Loucy (cell line): ENCODE data around the gene SLC33A1.

ENCODE experiments used
- H2AFZ ChIP-seq: fragments of 200-600 bp; sonication (generic); 2 replicates; pipeline ENCODE4 v1.6.0; 2016; ENCODE audit warnings: antibody characterized with exemption, mild to moderate bottlenecking, low read length, moderate library complexity
- H3F3A ChIP-seq: fragments of 200-600 bp; 2 replicates; pipeline ENCODE4 v1.6.0; 2016; ENCODE audit warnings: antibody characterized with exemption, low read depth, mild to moderate bottlenecking
- H3K27me3 ChIP-seq: fragments of 200-600 bp; sonication (generic); 2 replicates; pipeline ENCODE4 v1.6.1; 2014; ENCODE audit warnings: low read length, mild to moderate bottlenecking; ENCODE audit not compliant: insufficient read depth, poor library complexity, severe bottlenecking
- H3K36me3 ChIP-seq: fragments of 200-600 bp; sonication (generic); 2 replicates; pipeline ENCODE4 v1.6.1; 2016; ENCODE audit warnings: low read length; ENCODE audit not compliant: insufficient read depth
- H3K4me1 ChIP-seq: fragments of 200-600 bp; sonication (generic); 2 replicates; pipeline ENCODE4 v1.5.1; 2014; ENCODE audit warnings: low read length, mild to moderate bottlenecking; ENCODE audit not compliant: insufficient read depth, poor library complexity, severe bottlenecking
- H3K4me2 ChIP-seq: fragments of 200-600 bp; sonication (generic); 2 replicates; pipeline ENCODE4 v1.6.0; 2014; ENCODE audit warnings: antibody characterized with exemption, low read length, low read depth, mild to moderate bottlenecking; ENCODE audit not compliant: poor library complexity, severe bottlenecking
- H3K4me3 ChIP-seq: fragments of 200-600 bp; sonication (generic); 2 replicates; pipeline ENCODE4 v1.5.1; 2014; ENCODE audit warnings: low read length, mild to moderate bottlenecking, mixed read lengths; ENCODE audit not compliant: poor library complexity, severe bottlenecking
- H3K79me2 ChIP-seq: fragments of 200-600 bp; sonication (generic); 2 replicates; pipeline ENCODE4 v1.6.1; 2014; ENCODE audit warnings: low read length; ENCODE audit not compliant: insufficient read depth
- H3K9ac ChIP-seq: fragments of 200-600 bp; sonication (generic); 2 replicates; pipeline ENCODE4 v1.6.0; 2014; ENCODE audit warnings: mild to moderate bottlenecking, low read depth, low read length, moderate library complexity; ENCODE audit not compliant: poor library complexity, severe bottlenecking
- H3K9me2 ChIP-seq: fragments of 200-600 bp; sonication (generic); replicated peaks from 2 replicates; pipeline ENCODE4 v1.6.1; 2016; ENCODE audit warnings: low read depth, low read length, mixed read lengths
- H3K9me3 ChIP-seq: fragments of 200-600 bp; sonication (generic); 2 replicates; pipeline ENCODE4 v1.6.1; 2014; ENCODE audit warnings: mild to moderate bottlenecking, antibody characterized with exemption, low read length, low read depth; ENCODE audit not compliant: insufficient read depth
- H4K20me1 ChIP-seq: fragments of 200-600 bp; sonication (generic); 2 replicates; pipeline ENCODE4 v1.6.0; 2014; ENCODE audit warnings: antibody characterized with exemption, low read length, mild to moderate bottlenecking; ENCODE audit not compliant: insufficient read depth, poor library complexity, severe bottlenecking
- CTCF ChIP-seq: fragments of 200-600 bp; sonication (generic); conservative IDR thresholded peaks from 2 replicates; pipeline ENCODE4 v1.5.1; 2014; ENCODE audit warnings: mild to moderate bottlenecking, antibody characterized with exemption, low read length
- EZH2phosphoT487 ChIP-seq: fragments of 200-600 bp; IDR thresholded peaks from 2 replicates; pipeline ENCODE4 v1.6.1; 2018; ENCODE audit warnings: antibody characterized with exemption, mild to moderate bottlenecking, moderate library complexity, borderline replicate concordance

The SLC33A1 gene

DNA sequence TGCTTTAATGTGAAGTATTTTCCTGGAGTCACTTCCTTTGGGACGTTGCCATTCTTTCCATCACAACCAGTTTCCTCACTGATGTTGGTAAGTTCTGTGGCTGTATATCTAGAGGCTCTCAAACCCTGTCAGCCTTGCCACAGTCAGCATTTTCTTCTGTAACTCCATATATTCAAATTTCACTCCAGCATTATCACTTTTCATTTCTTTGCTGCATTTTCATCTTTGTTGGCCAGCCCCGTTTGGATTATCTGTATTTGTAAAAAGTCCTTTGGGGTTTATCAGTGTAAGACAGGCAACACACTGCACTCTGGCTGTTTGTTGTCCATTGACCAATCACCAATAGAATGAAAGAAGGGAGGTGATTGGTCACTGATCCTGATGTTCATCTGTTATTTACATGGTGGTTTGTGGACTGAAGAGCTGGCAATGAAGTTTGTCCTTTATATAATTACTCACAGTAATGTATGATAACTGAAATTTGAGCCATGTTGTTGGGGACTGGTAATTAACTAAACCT is 36.5 kb upstream of the SLC33A1 start:
- H3K9me2 ChIP-seq, result no peaks in the 10 kb centered on the region
- H3K79me2 ChIP-seq, result peaks cover 85% of the 10 kb centered on the region
- H3K9ac ChIP-seq, result no peak overlapping the region
- no peaks in the 10 kb centered on the region for H3K27me3 ChIP-seq
- no peak overlapping the region for H2AFZ ChIP-seq
- TF ChIP-seq EZH2phosphoT487, result no peak
- TF ChIP-seq CTCF, result no peak
- H3K36me3 ChIP-seq, result peaks cover 31% of the 10 kb centered on the region; the same call in 1 of the 2 replicates
- H3F3A ChIP-seq, result no peaks in the 10 kb centered on the region
- H4K20me1 ChIP-seq, result peaks cover 66% of the 10 kb centered on the region
- H3K4me2 ChIP-seq, result no peak overlapping the region
- no peak overlapping the region for H3K4me3 ChIP-seq
- no peaks in the 10 kb centered on the region for H3K9me3 ChIP-seq
- peaks cover 17% of the 10 kb centered on the region for H3K4me1 ChIP-seq

GRCh38 chr3:155889952-155890351 is 35.7 kb upstream of the SLC33A1 start:
- Histone ChIP-seq H3K36me3 (peaks cover 24% of the 10 kb centered on the region; the same call in 1 of the 2 replicates), H3K79me2 (peaks cover 93% of the 10 kb centered on the region), H4K20me1 (peaks cover 72% of the 10 kb centered on the region), H3K9me3 (no peaks in the 10 kb centered on the region), H3F3A (no peaks in the 10 kb centered on the region), H3K9me2 (no peaks in the 10 kb centered on the region), H3K4me3 (no peak overlapping the region), H2AFZ (no peak overlapping the region), H3K9ac (no peak overlapping the region), H3K4me2 (no peak overlapping the region), H3K4me1 (peaks cover 17% of the 10 kb centered on the region), H3K27me3 (no peaks in the 10 kb centered on the region)
- TF ChIP-seq CTCF, result no peak

GRCh38 chr3:155889212-155889611 is 35.0 kb upstream of the SLC33A1 start:
- Histone ChIP-seq H3K9ac (no peak overlapping the region), H3K36me3 (peaks cover 16% of the 10 kb centered on the region; the same call in 1 of the 2 replicates), H3K4me1 (peaks cover 17% of the 10 kb centered on the region), H3K4me2 (no peak overlapping the region), H3K79me2 (peaks cover 98% of the 10 kb centered on the region), H3F3A (no peaks in the 10 kb centered on the region), H3K27me3 (no peaks in the 10 kb centered on the region), H3K4me3 (no peak overlapping the region), H4K20me1 (peaks cover 72% of the 10 kb centered on the region), H2AFZ (no peak overlapping the region), H3K9me2 (no peaks in the 10 kb centered on the region), H3K9me3 (no peaks in the 10 kb centered on the region)
- TF ChIP-seq EZH2phosphoT487 (no peak), CTCF (no peak)
